NB4 (cell line): Measurements from ENCODE around the gene PPIF.

ENCODE experiments used
- DNase-seq: peaks from one replicate; pipeline ENCODE4 v3.0.0; 2010; ENCODE audit warnings: low read depth
- H3K4me3 ChIP-seq: one replicate; pipeline ENCODE4 v1.5.1; 2011; ENCODE audit warnings: mild to moderate bottlenecking, low read depth, low read length, moderate library complexity
- CTCF ChIP-seq: IDR thresholded peaks from one replicate; pipeline ENCODE4 v1.5.1; 2012; ENCODE audit warnings: low read depth, low read length
- MAX ChIP-seq: IDR thresholded peaks from 2 replicates; pipeline ENCODE4 v1.6.1; 2011; ENCODE audit warnings: low read depth, low read length
- MYC ChIP-seq: IDR thresholded peaks from 2 replicates; pipeline ENCODE4 v1.6.1; 2011; ENCODE audit warnings: low read depth, low read length
- POLR2A ChIP-seq: IDR thresholded peaks from 2 replicates; pipeline ENCODE4 v1.6.1; 2011; ENCODE audit warnings: mild to moderate bottlenecking; ENCODE audit not compliant: insufficient read length; ENCODE audit errors: extremely low read depth

PPIF gene

GRCh38 chr10:79385392-79385795, 38.1 kb downstream of the PPIF start:
- no peak overlapping the region for H3K4me3 ChIP-seq
- DNase-seq = no peak
- no peak for TF ChIP-seq MAX
- no peak for TF ChIP-seq CTCF
- no peak for TF ChIP-seq MYC
- no peak for TF ChIP-seq POLR2A

GRCh38 chr10:79385804-79386531, 38.7 kb downstream of the PPIF start:
- TF ChIP-seq POLR2A = no peak
- no peak for TF ChIP-seq MYC
- no peak for TF ChIP-seq MAX
- TF ChIP-seq CTCF = peak; percentile 13
- DNase-seq = peak; percentile 31
- H3K4me3 ChIP-seq = no peak overlapping the region

GRCh38 chr10:79386637-79387465, 39.6 kb downstream of the PPIF start:
- TF ChIP-seq MAX (no peak), CTCF (no peak), MYC (no peak), POLR2A (no peak)
- H3K4me3 ChIP-seq = no peak overlapping the region
- no peak for DNase-seq

- DNase-seq = no peak
- TF ChIP-seq CTCF (no peak), MYC (no peak), MAX (no peak), POLR2A (no peak)
These were observed 40.3 kb downstream of the PPIF start for GRCh38 chr10:79387466-79387973.

GRCh38 chr10:79387974-79388850, 40.9 kb downstream of the PPIF start:
- DNase-seq = no peak
- H3K4me3 ChIP-seq = no peak overlapping the region
- no peak for TF ChIP-seq POLR2A
- no peak for TF ChIP-seq MAX
- no peak for TF ChIP-seq CTCF
- no peak for TF ChIP-seq MYC

More at GRCh38 chr10:79387466-79387973, 40.3 kb downstream of the PPIF start:
- no peak overlapping the region for H3K4me3 ChIP-seq
